AG04449 (cell line): Measurements from ENCODE around the gene P4HA2.

ENCODE experiments used
- CTCF ChIA-PET: fragments of 350-600 bp; formaldehyde crosslinking; extraction: SDS; loops from one replicate; lab custom pipeline; 2021; ENCODE audit warnings: antibody characterized with exemption; lab: Yijun Ruan, JAX
- POLR2A ChIA-PET: fragments of 400-600, 350-600 bp; formaldehyde crosslinking; extraction: SDS; loops from one replicate; lab custom pipeline; 2020; ENCODE audit warnings: antibody characterized with exemption, inconsistent platforms; lab: Yijun Ruan, JAX
- DNase-seq: peaks from one replicate; pipeline ENCODE4 v3.0.0-alpha.2; 2010; ENCODE audit warnings: low read depth, low spot score
- H3K4me3 ChIP-seq: 2 replicates; pipeline ENCODE4 v1.5.1; 2011; ENCODE audit warnings: low read depth, mild to moderate bottlenecking, control low read depth, low read length
- TF ChIP-seq, protein P1 (sequence below): IDR thresholded peaks from one replicate; pipeline ENCODE4 v1.5.1; 2011; ENCODE audit warnings: mild to moderate bottlenecking, moderate library complexity, low read length, control low read depth, inconsistent platforms; ENCODE audit not compliant: insufficient read depth; ENCODE audit errors: missing control alignments

The P4HA2 gene

DNA sequence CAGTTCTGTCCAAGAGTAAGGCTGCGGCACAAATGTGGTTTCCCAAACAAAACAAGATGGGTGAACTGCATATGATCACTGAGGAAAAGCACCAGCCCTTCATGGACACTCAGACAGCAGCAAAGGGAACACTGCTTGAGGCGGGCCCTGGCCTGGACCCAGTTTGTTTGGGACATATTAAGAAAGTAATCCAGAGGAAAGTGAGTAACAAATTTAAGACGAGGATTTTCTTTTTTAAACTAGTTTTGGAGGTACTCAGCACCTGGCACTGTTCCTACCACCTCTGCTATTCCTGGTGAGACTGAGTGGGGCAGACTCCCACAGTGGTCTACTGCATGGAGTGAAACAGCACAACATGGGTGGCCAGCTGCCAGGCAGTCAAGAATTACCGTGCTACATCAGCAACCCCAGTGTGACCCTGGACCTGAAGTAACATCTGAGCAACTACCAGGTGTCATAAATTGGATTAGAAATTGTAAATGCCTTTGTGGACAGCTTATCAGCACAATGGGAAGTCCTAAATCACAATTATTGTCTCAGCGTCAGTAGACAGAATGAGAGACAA is 28.5 kb downstream of the P4HA2 start:
- POLR2A ChIA-PET: no interaction called here
- TF ChIP-seq, protein P1, sequence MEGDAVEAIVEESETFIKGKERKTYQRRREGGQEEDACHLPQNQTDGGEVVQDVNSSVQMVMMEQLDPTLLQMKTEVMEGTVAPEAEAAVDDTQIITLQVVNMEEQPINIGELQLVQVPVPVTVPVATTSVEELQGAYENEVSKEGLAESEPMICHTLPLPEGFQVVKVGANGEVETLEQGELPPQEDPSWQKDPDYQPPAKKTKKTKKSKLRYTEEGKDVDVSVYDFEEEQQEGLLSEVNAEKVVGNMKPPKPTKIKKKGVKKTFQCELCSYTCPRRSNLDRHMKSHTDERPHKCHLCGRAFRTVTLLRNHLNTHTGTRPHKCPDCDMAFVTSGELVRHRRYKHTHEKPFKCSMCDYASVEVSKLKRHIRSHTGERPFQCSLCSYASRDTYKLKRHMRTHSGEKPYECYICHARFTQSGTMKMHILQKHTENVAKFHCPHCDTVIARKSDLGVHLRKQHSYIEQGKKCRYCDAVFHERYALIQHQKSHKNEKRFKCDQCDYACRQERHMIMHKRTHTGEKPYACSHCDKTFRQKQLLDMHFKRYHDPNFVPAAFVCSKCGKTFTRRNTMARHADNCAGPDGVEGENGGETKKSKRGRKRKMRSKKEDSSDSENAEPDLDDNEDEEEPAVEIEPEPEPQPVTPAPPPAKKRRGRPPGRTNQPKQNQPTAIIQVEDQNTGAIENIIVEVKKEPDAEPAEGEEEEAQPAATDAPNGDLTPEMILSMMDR: no peak
- H3K4me3 ChIP-seq: no peak overlapping the region
- CTCF ChIA-PET: interaction anchor here (1.1 to 8.7 kb wide), 2 partner anchors 8 to 18 kb away, joined by 3 to 81 read pairs; no protein-coding TSS in a partner anchor
- no peak for DNase-seq

GRCh38 chr5:132198571-132198970 is 29.1 kb downstream of the P4HA2 start:
- POLR2A ChIA-PET: no interaction called here
- TF ChIP-seq, protein P1: no peak
- no peak overlapping the region for H3K4me3 ChIP-seq
- no peak for DNase-seq
- CTCF ChIA-PET: interaction anchor here (8.7 kb wide), 1 partner anchor 8 kb away, joined by 81 read pairs; no protein-coding TSS in a partner anchor

DNA sequence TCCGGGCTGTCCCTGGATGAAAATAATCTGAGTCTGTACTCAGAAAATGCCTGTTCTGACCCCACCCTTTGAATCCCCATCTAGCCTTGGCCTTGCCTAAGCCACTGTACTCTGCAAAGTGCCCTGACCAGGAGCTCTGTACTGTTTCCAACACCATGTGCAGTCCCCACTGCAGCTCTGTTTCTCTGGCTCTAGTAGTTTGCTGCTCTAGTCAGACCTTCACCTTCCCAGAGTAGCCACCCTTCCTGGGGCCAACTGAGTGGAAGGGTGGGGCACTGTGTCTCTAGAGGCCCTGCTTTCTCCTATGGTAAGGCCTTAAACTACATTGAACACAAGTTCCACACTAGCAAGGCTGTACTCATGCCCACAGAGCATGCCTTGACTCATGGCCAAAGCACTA is 31.9 kb downstream of the P4HA2 start:
- ChIA-PET POLR2A (no interaction called here), CTCF (interaction anchor here (0.9 to 4.3 kb wide), 4 partner anchors 9 to 131 kb away, joined by 3 to 34 read pairs (median 8); no protein-coding TSS in a partner anchor)
- TF ChIP-seq, protein P1: no peak
- DNase-seq: no peak
- no peak overlapping the region for H3K4me3 ChIP-seq

GRCh38 chr5:132193165-132193694 is 34.4 kb downstream of the P4HA2 start:
- CTCF ChIA-PET: interaction anchor here (1.3 to 4.3 kb wide), 4 partner anchors 13 to 46 kb away, joined by 3 to 34 read pairs (median 3); no protein-coding TSS in a partner anchor
- POLR2A ChIA-PET: no interaction called here
- TF ChIP-seq, protein P1: no peak

GRCh38 chr5:132190161-132190817 is 37.4 kb downstream of the P4HA2 start:
- DNase-seq: peak; percentile 17
- TF ChIP-seq, protein P1: peak; percentile 81
- H3K4me3 ChIP-seq: no peak overlapping the region
- CTCF ChIA-PET: interaction anchor here (0.7 to 4.0 kb wide), 31 partner anchors 10 to 311 kb away, joined by 3 to 81 read pairs (median 5); partner anchors contain the start of genes IL3, P4HA2 and SLC22A4
- POLR2A ChIA-PET: no interaction called here

More at GRCh38 chr5:132193165-132193694, 34.4 kb downstream of the P4HA2 start:
- no peak overlapping the region for H3K4me3 ChIP-seq
- no peak for DNase-seq

- ChIA-PET POLR2A (no interaction called here), CTCF (interaction anchor here (1.8 kb wide), 1 partner anchor 120 kb away, joined by 8 read pairs; no protein-coding TSS in a partner anchor)
- H3K4me3 ChIP-seq: no peak overlapping the region
- DNase-seq: no peak
- TF ChIP-seq, protein P1: no peak
Observed at GRCh38 chr5:132184588-132184987, 43.1 kb downstream of the P4HA2 start.
